ENCODE measurements around the gene HYAL1.
A peak's percentile ranks its signal among the peaks of the same experiment; 100 is the strongest.

The HYAL1 gene

GRCh38 chr3:50323092-50323600 is 19.8 kb upstream of the HYAL1 start:
- H3K4me1 ChIP-seq (ENCODE audit: control insufficient read depth, insufficient read depth, low read length, poor library complexity, severe bottlenecking) = peaks cover 50% of the 10 kb centered on the region
- H3K36me3 ChIP-seq (ENCODE audit: control insufficient read depth, insufficient read depth, low read length) = peaks cover 47% of the 10 kb centered on the region
- H3K4me3 ChIP-seq (ENCODE audit: extremely low read depth, insufficient read depth, low read length, poor library complexity, severe bottlenecking) = peak overlapping the region; percentile 81
- WGBS, 2 experiments (ENCODE audit: insufficient coverage in 2 of 2) = 63 to 74% methylated on average over 3 to 4 of the region's 4 CpGs
- no peaks in the 10 kb centered on the region for H3K9me3 ChIP-seq (ENCODE audit: control insufficient read depth, low read length)
- H3K27ac ChIP-seq (ENCODE audit: low read depth, low read length, severe bottlenecking) = peak overlapping the region; percentile 99

GRCh38 chr3:50322386-50323091 is 19.2 kb upstream of the HYAL1 start, which contains the start of gene HYAL2:
HYAL2 (minus strand) TSS chr3:50322745; CDS start chr3:50320489, 2,256 bp downstream.
- 22 to 25% methylated on average over 13 to 23 of the region's 31 CpGs for WGBS, 2 experiments (ENCODE audit: insufficient coverage in 2 of 2)
- peak within 1 kb of the TSS; percentile 81 for H3K4me3 ChIP-seq (ENCODE audit: extremely low read depth, insufficient read depth, low read length, poor library complexity, severe bottlenecking)
- H3K4me1 ChIP-seq (ENCODE audit: control insufficient read depth, insufficient read depth, low read length, poor library complexity, severe bottlenecking) = peaks cover 56% of the 10 kb centered on the region
- peaks cover 53% of the 10 kb centered on the region for H3K36me3 ChIP-seq (ENCODE audit: control insufficient read depth, insufficient read depth, low read length)
- H3K27ac ChIP-seq (ENCODE audit: low read depth, low read length, severe bottlenecking) = peak within 1 kb of the TSS; percentile 99
- no peaks in the 10 kb centered on the region for H3K9me3 ChIP-seq (ENCODE audit: control insufficient read depth, low read length)

GRCh38 chr3:50322115-50322385 is 18.7 kb upstream of the HYAL1 start:
- peak overlapping the region; percentile 81 for H3K4me3 ChIP-seq (ENCODE audit: extremely low read depth, insufficient read depth, low read length, poor library complexity, severe bottlenecking)
- peaks cover 58% of the 10 kb centered on the region for H3K36me3 ChIP-seq (ENCODE audit: control insufficient read depth, insufficient read depth, low read length)
- peaks cover 56% of the 10 kb centered on the region for H3K4me1 ChIP-seq (ENCODE audit: control insufficient read depth, insufficient read depth, low read length, poor library complexity, severe bottlenecking)
- 7 to 15% methylated on average over 14 of the region's 14 CpGs for whole genome bisulfite sequencing, 2 experiments (ENCODE audit: insufficient coverage in 2 of 2)
- no peaks in the 10 kb centered on the region for H3K9me3 ChIP-seq (ENCODE audit: control insufficient read depth, low read length)
- H3K27ac ChIP-seq (ENCODE audit: low read depth, low read length, severe bottlenecking) = peak overlapping the region; percentile 99

GRCh38 chr3:50321336-50322114 is 18.2 kb upstream of the HYAL1 start:
- WGBS, 2 experiments (ENCODE audit: insufficient coverage in 2 of 2) = 0 to 1% methylated on average over 34 to 44 of the region's 59 CpGs
- Histone ChIP-seq H3K4me3 (ENCODE audit: extremely low read depth, insufficient read depth, low read length, poor library complexity, severe bottlenecking) (peak overlapping the region; percentile 81), H3K9me3 (ENCODE audit: control insufficient read depth, low read length) (no peaks in the 10 kb centered on the region), H3K36me3 (ENCODE audit: control insufficient read depth, insufficient read depth, low read length) (peaks cover 62% of the 10 kb centered on the region), H3K27ac (ENCODE audit: low read depth, low read length, severe bottlenecking) (peak overlapping the region; percentile 99), H3K4me1 (ENCODE audit: control insufficient read depth, insufficient read depth, low read length, poor library complexity, severe bottlenecking) (peaks cover 57% of the 10 kb centered on the region)

- Histone ChIP-seq H3K4me3 (ENCODE audit: extremely low read depth, insufficient read depth, low read length, poor library complexity, severe bottlenecking) (peak overlapping the region; percentile 81), H3K27ac (ENCODE audit: low read depth, low read length, severe bottlenecking) (peak overlapping the region; percentile 99), H3K36me3 (ENCODE audit: control insufficient read depth, insufficient read depth, low read length) (peaks cover 62% of the 10 kb centered on the region), H3K4me1 (ENCODE audit: control insufficient read depth, insufficient read depth, low read length, poor library complexity, severe bottlenecking) (peaks cover 57% of the 10 kb centered on the region), H3K9me3 (ENCODE audit: control insufficient read depth, low read length) (no peaks in the 10 kb centered on the region)
- 0% methylated on average over 23 to 26 of the region's 45 CpGs for WGBS, 2 experiments (ENCODE audit: insufficient coverage in 2 of 2)
Observed at GRCh38 chr3:50320853-50321335, 17.5 kb upstream of the HYAL1 start.

- Histone ChIP-seq H3K4me1 (ENCODE audit: control insufficient read depth, insufficient read depth, low read length, poor library complexity, severe bottlenecking) (peaks cover 57% of the 10 kb centered on the region), H3K27ac (ENCODE audit: low read depth, low read length, severe bottlenecking) (no peak overlapping the region), H3K4me3 (ENCODE audit: extremely low read depth, insufficient read depth, low read length, poor library complexity, severe bottlenecking) (peak overlapping the region; percentile 81), H3K9me3 (ENCODE audit: control insufficient read depth, low read length) (no peaks in the 10 kb centered on the region), H3K36me3 (ENCODE audit: control insufficient read depth, insufficient read depth, low read length) (peaks cover 62% of the 10 kb centered on the region)
- 90 to 93% methylated on average over 26 to 29 of the region's 29 CpGs for WGBS, 2 experiments (ENCODE audit: insufficient coverage in 2 of 2)
Observed at GRCh38 chr3:50319894-50320625, 16.7 kb upstream of the HYAL1 start.

GRCh38 chr3:50319181-50319893 is 16.0 kb upstream of the HYAL1 start:
- H3K4me3 ChIP-seq (ENCODE audit: extremely low read depth, insufficient read depth, low read length, poor library complexity, severe bottlenecking) = no peak overlapping the region
- no peaks in the 10 kb centered on the region for H3K9me3 ChIP-seq (ENCODE audit: control insufficient read depth, low read length)
- peaks cover 55% of the 10 kb centered on the region for H3K4me1 ChIP-seq (ENCODE audit: control insufficient read depth, insufficient read depth, low read length, poor library complexity, severe bottlenecking)
- peaks cover 60% of the 10 kb centered on the region for H3K36me3 ChIP-seq (ENCODE audit: control insufficient read depth, insufficient read depth, low read length)
- WGBS, 2 experiments (ENCODE audit: insufficient coverage in 2 of 2) = 93 to 96% methylated on average over 11 to 16 of the region's 16 CpGs
- no peak overlapping the region for H3K27ac ChIP-seq (ENCODE audit: low read depth, low read length, severe bottlenecking)

- peaks cover 58% of the 10 kb centered on the region for H3K36me3 ChIP-seq (ENCODE audit: control insufficient read depth, insufficient read depth, low read length)
- peaks cover 48% of the 10 kb centered on the region for H3K4me1 ChIP-seq (ENCODE audit: control insufficient read depth, insufficient read depth, low read length, poor library complexity, severe bottlenecking)
- H3K27ac ChIP-seq (ENCODE audit: low read depth, low read length, severe bottlenecking) = no peak overlapping the region
- 95 to 97% methylated on average over 9 to 10 of the region's 10 CpGs for WGBS, 2 experiments (ENCODE audit: insufficient coverage in 2 of 2)
- no peak overlapping the region for H3K4me3 ChIP-seq (ENCODE audit: extremely low read depth, insufficient read depth, low read length, poor library complexity, severe bottlenecking)
- H3K9me3 ChIP-seq (ENCODE audit: control insufficient read depth, low read length) = peaks cover 3% of the 10 kb centered on the region
Observed at GRCh38 chr3:50318615-50319014, 15.2 kb upstream of the HYAL1 start.

- H3K4me1 ChIP-seq (ENCODE audit: control insufficient read depth, insufficient read depth, low read length, poor library complexity, severe bottlenecking) = peaks cover 44% of the 10 kb centered on the region
- H3K4me3 ChIP-seq (ENCODE audit: extremely low read depth, insufficient read depth, low read length, poor library complexity, severe bottlenecking) = no peak overlapping the region
- WGBS, 2 experiments (ENCODE audit: insufficient coverage in 2 of 2) = 95 to 97% methylated on average over 11 of the region's 11 CpGs
- H3K36me3 ChIP-seq (ENCODE audit: control insufficient read depth, insufficient read depth, low read length) = peaks cover 61% of the 10 kb centered on the region
- no peak overlapping the region for H3K27ac ChIP-seq (ENCODE audit: low read depth, low read length, severe bottlenecking)
- H3K9me3 ChIP-seq (ENCODE audit: control insufficient read depth, low read length) = peaks cover 4% of the 10 kb centered on the region
Observed at GRCh38 chr3:50318163-50318562, 14.8 kb upstream of the HYAL1 start.

GRCh38 chr3:50317300-50317699 is 13.9 kb upstream of the HYAL1 start:
- peaks cover 4% of the 10 kb centered on the region for H3K9me3 ChIP-seq (ENCODE audit: control insufficient read depth, low read length)
- H3K4me1 ChIP-seq (ENCODE audit: control insufficient read depth, insufficient read depth, low read length, poor library complexity, severe bottlenecking) = peaks cover 35% of the 10 kb centered on the region
- H3K4me3 ChIP-seq (ENCODE audit: extremely low read depth, insufficient read depth, low read length, poor library complexity, severe bottlenecking) = no peak overlapping the region
- H3K27ac ChIP-seq (ENCODE audit: low read depth, low read length, severe bottlenecking) = peak overlapping the region; percentile 2
- peaks cover 61% of the 10 kb centered on the region for H3K36me3 ChIP-seq (ENCODE audit: control insufficient read depth, insufficient read depth, low read length)
- 90 to 94% methylated on average over 4 to 5 of the region's 6 CpGs for WGBS, 2 experiments (ENCODE audit: insufficient coverage in 2 of 2)
